HEK293 (cell line): Measurements from ENCODE around the gene NECTIN1.

Source experiments
- CTCF ChIA-PET: fragments of 350-600 bp; formaldehyde crosslinking; extraction: SDS; loops from one replicate; lab custom pipeline; 2021; ENCODE audit warnings: antibody characterized with exemption; lab: Yijun Ruan, JAX
- POLR2A ChIA-PET: fragments of 300-600 bp; formaldehyde crosslinking; extraction: SDS; loops from one replicate; lab custom pipeline; 2020; ENCODE audit warnings: antibody characterized with exemption, inconsistent platforms; lab: Yijun Ruan, JAX
- H3K27ac ChIP-seq: fragments of 200-500 bp; sonication (Bioruptor generic); 2 replicates; pipeline ENCODE4 v1.5.1; 2014; ENCODE audit warnings: low read depth, low read length, control low read depth, inconsistent platforms; ENCODE audit errors: extremely low read depth
- H3K36me3 ChIP-seq, 2 experiments: fragments of 200-500 bp in 1 of 2; sonication (Bioruptor generic) in 1 of 2; 1 replicate in 1 of 2; 2 replicates in 1 of 2; pipeline ENCODE4 v1.5.1; 2014 to 2017; ENCODE audit warnings: inconsistent platforms in 2 of 2, low read length in 2 of 2; ENCODE audit not compliant: control insufficient read depth in 2 of 2, insufficient read depth in 1 of 2
- H3K4me1 ChIP-seq: fragments of 200-500 bp; sonication (Bioruptor generic); 2 replicates; pipeline ENCODE4 v1.5.1; 2014; ENCODE audit warnings: mild to moderate bottlenecking, low read length, inconsistent platforms; ENCODE audit not compliant: control insufficient read depth, insufficient read depth
- H3K4me3 ChIP-seq: 2 replicates; pipeline ENCODE4 v1.5.1; 2011; ENCODE audit warnings: low read depth, mild to moderate bottlenecking, control low read depth, low read length, moderate library complexity
- H3K9me3 ChIP-seq: fragments of 200-500 bp; sonication (Bioruptor generic); 2 replicates; pipeline ENCODE4 v1.5.1; 2014; ENCODE audit warnings: low read depth, low read length, inconsistent platforms; ENCODE audit not compliant: control insufficient read depth, insufficient read depth
- EGR2 ChIP-seq: fragments of 450-650 bp; formaldehyde crosslinking; IDR thresholded peaks from 2 replicates; pipeline ENCODE4 v1.5.1; 2016; ENCODE audit warnings: low read depth, missing biosample characterization, missing genetic modification characterization
- PRDM1 ChIP-seq: fragments of 450-650 bp; formaldehyde crosslinking; IDR thresholded peaks from 2 replicates; pipeline ENCODE4; 2016; ENCODE audit warnings: missing biosample characterization, missing genetic modification characterization
- RBAK ChIP-seq: fragments of 450-650 bp; formaldehyde crosslinking; IDR thresholded peaks from 2 replicates; pipeline ENCODE4 v1.5.1; 2016; ENCODE audit warnings: missing biosample characterization, missing genetic modification characterization
- SALL2 ChIP-seq: fragments of 450-650 bp; formaldehyde crosslinking; IDR thresholded peaks from 2 replicates; pipeline ENCODE4 v1.5.0; 2017; ENCODE audit warnings: missing biosample characterization, mild to moderate bottlenecking, missing genetic modification characterization, borderline replicate concordance
- SCRT1 ChIP-seq: fragments of 450-650 bp; formaldehyde crosslinking; IDR thresholded peaks from 2 replicates; pipeline ENCODE4 v1.5.1; 2016; ENCODE audit warnings: missing biosample characterization, missing genetic modification characterization, borderline replicate concordance
- SCRT2 ChIP-seq: fragments of 450-650 bp; formaldehyde crosslinking; IDR thresholded peaks from 2 replicates; pipeline ENCODE4 v1.5.1; 2016; ENCODE audit warnings: missing biosample characterization, missing genetic modification characterization
- TCF7L2 ChIP-seq: IDR thresholded peaks from 2 replicates; pipeline ENCODE4 v1.6.1; 2011; ENCODE audit warnings: low read depth, mild to moderate bottlenecking, inconsistent platforms, low read length, moderate library complexity, borderline replicate concordance
- ZNF37A ChIP-seq: fragments of 450-650 bp; IDR thresholded peaks from 2 replicates; pipeline ENCODE4 v1.5.1; 2018; ENCODE audit warnings: missing biosample characterization, missing genetic modification characterization
- ZNF510 ChIP-seq: fragments of 450-650 bp; formaldehyde crosslinking; IDR thresholded peaks from 2 replicates; pipeline ENCODE4 v1.5.1; 2018; ENCODE audit warnings: mild to moderate bottlenecking, missing genetic modification characterization, missing biosample characterization; ENCODE audit not compliant: insufficient replicate concordance
- ZNF610 ChIP-seq: fragments of 450-650 bp; formaldehyde crosslinking; IDR thresholded peaks from 2 replicates; pipeline ENCODE4 v1.5.1; 2016; ENCODE audit warnings: missing biosample characterization, missing genetic modification characterization, borderline replicate concordance
- TF ChIP-seq, protein P1 (sequence below): fragments of 450-650 bp; formaldehyde crosslinking; IDR thresholded peaks from 2 replicates; pipeline ENCODE4 v1.5.1; 2016; ENCODE audit warnings: missing biosample characterization, missing genetic modification characterization
- TF ChIP-seq, protein P2 (sequence below): fragments of 450-650 bp; formaldehyde crosslinking; conservative IDR thresholded peaks from 2 replicates; pipeline ENCODE4 v1.5.1; 2016; ENCODE audit warnings: low read depth, missing biosample characterization, missing genetic modification characterization
- TF ChIP-seq, protein P3 (sequence below): fragments of 450-650 bp; formaldehyde crosslinking; IDR thresholded peaks from 2 replicates; pipeline ENCODE4 v1.5.1; 2016; ENCODE audit warnings: missing biosample characterization, missing genetic modification characterization
- TF ChIP-seq, protein P4 (sequence below): fragments of 450-650 bp; formaldehyde crosslinking; IDR thresholded peaks from 2 replicates; pipeline ENCODE4 v1.5.1; 2017; ENCODE audit warnings: missing biosample characterization, missing genetic modification characterization
- TF ChIP-seq, protein P5 (sequence below): fragments of 450-650 bp; formaldehyde crosslinking; IDR thresholded peaks from 2 replicates; pipeline ENCODE4 v1.5.1; 2016; ENCODE audit warnings: missing biosample characterization, missing genetic modification characterization

NECTIN1 gene

DNA sequence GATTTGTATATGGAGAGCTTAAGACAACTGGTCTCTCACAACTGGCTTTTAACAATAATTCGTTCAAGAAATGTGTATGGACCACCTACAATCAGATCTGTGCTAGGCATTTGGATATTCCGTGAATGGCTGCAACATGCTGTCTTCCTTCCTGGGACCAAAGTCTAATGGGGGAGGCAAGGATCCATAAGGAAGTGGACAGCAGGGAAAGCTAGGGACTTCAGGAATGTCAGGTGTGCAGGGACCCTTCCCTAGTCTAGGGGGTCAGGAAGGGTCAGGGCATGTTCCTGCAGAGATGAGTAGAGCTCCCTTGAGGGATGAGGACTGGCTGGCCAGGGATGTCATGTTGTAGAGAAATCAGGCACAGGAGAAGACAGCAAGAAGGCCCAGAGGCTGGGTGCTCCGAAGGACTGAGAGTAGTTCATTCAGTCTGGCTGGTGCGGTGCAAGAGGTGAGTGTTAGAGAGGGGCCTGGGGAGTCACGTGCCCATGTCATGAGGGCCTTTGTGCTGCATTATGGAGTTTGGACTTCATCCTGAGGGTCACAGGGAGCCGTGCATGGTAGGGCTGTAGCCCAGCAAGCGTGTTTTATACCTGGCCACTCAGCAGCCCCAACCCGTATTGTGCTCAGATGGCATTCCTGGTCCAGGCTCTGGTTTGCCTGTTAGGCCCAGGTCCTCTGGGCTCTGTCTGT is 8.5 kb upstream of the NECTIN1 start:
- H3K4me3 ChIP-seq, result no peak overlapping the region
- CTCF ChIA-PET, result interaction anchor here (0.6 to 2.4 kb wide), 3 partner anchors 12 to 364 kb away, joined by 3 to 5 read pairs (median 3); no protein-coding TSS in a partner anchor
- no peaks in the 10 kb centered on the region for H3K36me3 ChIP-seq
- POLR2A ChIA-PET, result no interaction called here
- TF ChIP-seq SALL2 (tag by site-specific recombination) (no peak), RBAK (tag by site-specific recombination) (no peak), ZNF510 (tag by site-specific recombination) (no peak)
- TF ChIP-seq, protein P1, sequence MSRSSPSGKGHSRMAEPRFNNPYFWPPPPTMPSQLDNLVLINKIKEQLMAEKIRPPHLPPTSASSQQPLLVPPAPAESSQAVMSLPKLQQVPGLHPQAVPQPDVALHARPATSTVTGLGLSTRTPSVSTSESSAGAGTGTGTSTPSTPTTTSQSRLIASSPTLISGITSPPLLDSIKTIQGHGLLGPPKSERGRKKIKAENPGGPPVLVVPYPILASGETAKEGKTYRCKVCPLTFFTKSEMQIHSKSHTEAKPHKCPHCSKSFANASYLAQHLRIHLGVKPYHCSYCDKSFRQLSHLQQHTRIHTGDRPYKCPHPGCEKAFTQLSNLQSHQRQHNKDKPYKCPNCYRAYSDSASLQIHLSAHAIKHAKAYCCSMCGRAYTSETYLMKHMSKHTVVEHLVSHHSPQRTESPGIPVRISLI (tag by site-specific recombination), result no peak
- TF ChIP-seq, all 188 proteins: peak for 0
- H3K9me3 ChIP-seq, result no peaks in the 10 kb centered on the region
- H3K4me1 ChIP-seq, result peaks cover 3% of the 10 kb centered on the region; the same call in 1 of the 2 replicates
- H3K27ac ChIP-seq, result no peak overlapping the region

DNA sequence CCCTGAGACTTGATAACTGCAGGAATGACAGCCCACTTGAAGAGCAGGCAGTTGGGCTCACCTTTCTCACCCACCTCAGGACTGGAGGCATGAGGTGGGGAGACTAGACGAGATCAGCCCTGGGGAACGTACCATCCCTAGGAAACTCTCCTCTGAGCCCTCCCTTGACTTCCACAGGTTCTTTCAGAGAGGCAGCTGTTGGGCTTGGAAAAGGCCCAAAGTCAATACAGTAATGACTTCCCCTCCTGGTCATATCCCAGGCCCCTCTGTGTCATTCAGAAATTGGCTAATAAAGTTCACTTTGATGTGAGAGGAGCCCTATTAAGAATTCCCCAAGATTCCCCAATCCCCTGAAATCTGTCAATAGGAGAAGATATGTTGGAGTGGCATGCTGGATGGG is 5.8 kb upstream of the NECTIN1 start:
- Histone ChIP-seq H3K4me3 (no peak overlapping the region), H3K9me3 (no peaks in the 10 kb centered on the region), H3K36me3 (no peaks in the 10 kb centered on the region), H3K4me1 (peaks cover 3% of the 10 kb centered on the region; the same call in 1 of the 2 replicates), H3K27ac (no peak overlapping the region)
- TF ChIP-seq SCRT2 (tag by site-specific recombination), result peak; percentile 69; the same call in 1 of the 2 replicates
- peak; percentile 23; the same call in 1 of the 2 replicates for TF ChIP-seq SCRT1 (tag by site-specific recombination)
- TF ChIP-seq ZNF37A (tag by site-specific recombination), result no peak
- TF ChIP-seq, protein P2, sequence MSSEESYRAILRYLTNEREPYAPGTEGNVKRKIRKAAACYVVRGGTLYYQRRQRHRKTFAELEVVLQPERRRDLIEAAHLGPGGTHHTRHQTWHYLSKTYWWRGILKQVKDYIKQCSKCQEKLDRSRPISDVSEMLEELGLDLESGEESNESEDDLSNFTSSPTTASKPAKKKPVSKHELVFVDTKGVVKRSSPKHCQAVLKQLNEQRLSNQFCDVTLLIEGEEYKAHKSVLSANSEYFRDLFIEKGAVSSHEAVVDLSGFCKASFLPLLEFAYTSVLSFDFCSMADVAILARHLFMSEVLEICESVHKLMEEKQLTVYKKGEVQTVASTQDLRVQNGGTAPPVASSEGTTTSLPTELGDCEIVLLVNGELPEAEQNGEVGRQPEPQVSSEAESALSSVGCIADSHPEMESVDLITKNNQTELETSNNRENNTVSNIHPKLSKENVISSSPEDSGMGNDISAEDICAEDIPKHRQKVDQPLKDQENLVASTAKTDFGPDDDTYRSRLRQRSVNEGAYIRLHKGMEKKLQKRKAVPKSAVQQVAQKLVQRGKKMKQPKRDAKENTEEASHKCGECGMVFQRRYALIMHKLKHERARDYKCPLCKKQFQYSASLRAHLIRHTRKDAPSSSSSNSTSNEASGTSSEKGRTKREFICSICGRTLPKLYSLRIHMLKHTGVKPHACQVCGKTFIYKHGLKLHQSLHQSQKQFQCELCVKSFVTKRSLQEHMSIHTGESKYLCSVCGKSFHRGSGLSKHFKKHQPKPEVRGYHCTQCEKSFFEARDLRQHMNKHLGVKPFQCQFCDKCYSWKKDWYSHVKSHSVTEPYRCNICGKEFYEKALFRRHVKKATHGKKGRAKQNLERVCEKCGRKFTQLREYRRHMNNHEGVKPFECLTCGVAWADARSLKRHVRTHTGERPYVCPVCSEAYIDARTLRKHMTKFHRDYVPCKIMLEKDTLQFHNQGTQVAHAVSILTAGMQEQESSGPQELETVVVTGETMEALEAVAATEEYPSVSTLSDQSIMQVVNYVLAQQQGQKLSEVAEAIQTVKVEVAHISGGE (tag by site-specific recombination), result no peak
- TF ChIP-seq, protein P3, sequence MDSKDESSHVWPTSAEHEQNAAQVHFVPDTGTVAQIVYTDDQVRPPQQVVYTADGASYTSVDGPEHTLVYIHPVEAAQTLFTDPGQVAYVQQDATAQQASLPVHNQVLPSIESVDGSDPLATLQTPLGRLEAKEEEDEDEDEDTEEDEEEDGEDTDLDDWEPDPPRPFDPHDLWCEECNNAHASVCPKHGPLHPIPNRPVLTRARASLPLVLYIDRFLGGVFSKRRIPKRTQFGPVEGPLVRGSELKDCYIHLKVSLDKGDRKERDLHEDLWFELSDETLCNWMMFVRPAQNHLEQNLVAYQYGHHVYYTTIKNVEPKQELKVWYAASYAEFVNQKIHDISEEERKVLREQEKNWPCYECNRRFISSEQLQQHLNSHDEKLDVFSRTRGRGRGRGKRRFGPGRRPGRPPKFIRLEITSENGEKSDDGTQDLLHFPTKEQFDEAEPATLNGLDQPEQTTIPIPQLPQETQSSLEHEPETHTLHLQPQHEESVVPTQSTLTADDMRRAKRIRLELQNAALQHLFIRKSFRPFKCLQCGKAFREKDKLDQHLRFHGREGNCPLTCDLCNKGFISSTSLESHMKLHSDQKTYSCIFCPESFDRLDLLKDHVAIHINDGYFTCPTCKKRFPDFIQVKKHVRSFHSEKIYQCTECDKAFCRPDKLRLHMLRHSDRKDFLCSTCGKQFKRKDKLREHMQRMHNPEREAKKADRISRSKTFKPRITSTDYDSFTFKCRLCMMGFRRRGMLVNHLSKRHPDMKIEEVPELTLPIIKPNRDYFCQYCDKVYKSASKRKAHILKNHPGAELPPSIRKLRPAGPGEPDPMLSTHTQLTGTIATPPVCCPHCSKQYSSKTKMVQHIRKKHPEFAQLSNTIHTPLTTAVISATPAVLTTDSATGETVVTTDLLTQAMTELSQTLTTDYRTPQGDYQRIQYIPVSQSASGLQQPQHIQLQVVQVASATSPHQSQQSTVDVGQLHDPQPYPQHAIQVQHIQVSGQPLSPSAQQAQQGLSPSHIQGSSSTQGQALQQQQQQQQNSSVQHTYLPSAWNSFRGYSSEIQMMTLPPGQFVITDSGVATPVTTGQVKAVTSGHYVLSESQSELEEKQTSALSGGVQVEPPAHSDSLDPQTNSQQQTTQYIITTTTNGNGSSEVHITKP, result peak; percentile 78
- ChIA-PET POLR2A (no interaction called here), CTCF (interaction anchor here (0.6 to 1.0 kb wide), 3 partner anchors 173 to 449 kb away, joined by 3 to 4 read pairs (median 3); no protein-coding TSS in a partner anchor)

DNA sequence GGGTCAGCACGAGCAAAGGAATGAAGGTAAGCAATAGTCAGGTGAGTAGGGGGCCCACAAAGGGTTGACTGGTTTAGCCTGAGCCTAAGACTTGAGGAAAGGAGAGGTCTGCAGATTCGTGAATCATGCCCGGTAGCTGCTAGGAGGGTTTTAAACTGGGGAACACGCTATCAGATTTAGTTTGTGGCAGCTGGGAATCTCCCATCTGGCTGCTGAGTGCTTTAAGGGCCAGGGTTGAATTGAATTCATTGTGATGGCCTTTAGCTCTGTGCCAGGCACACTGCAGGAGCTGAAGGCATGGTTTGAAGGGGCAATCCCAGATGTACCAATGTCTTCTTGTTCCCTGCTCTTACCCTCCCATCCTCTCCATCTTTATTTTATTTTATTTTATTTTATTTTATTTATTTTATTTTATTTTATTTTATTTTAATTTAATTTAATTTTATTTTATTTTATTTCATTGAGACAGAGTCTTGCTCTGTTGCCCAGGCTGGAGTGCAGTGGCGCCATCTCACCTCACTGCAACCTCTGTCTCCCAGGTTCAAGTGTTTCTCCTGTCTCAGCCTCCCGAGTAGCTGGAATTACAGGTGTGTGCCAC is 1.9 kb upstream of the NECTIN1 start:
- ChIA-PET POLR2A (no interaction called here), CTCF (interaction anchor here (0.6 to 2.5 kb wide), 5 partner anchors 9 to 377 kb away, joined by 4 to 12 read pairs (median 5); no protein-coding TSS in a partner anchor)
- TF ChIP-seq PRDM1, result no peak
- no peak for TF ChIP-seq EGR2 (tag by site-specific recombination)
- TF ChIP-seq, protein P4, sequence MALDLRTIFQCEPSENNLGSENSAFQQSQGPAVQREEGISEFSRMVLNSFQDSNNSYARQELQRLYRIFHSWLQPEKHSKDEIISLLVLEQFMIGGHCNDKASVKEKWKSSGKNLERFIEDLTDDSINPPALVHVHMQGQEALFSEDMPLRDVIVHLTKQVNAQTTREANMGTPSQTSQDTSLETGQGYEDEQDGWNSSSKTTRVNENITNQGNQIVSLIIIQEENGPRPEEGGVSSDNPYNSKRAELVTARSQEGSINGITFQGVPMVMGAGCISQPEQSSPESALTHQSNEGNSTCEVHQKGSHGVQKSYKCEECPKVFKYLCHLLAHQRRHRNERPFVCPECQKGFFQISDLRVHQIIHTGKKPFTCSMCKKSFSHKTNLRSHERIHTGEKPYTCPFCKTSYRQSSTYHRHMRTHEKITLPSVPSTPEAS (tag by site-specific recombination), result no peak
- no peak for TF ChIP-seq TCF7L2
- TF ChIP-seq ZNF610 (tag by site-specific recombination), result no peak
- TF ChIP-seq, protein P5, sequence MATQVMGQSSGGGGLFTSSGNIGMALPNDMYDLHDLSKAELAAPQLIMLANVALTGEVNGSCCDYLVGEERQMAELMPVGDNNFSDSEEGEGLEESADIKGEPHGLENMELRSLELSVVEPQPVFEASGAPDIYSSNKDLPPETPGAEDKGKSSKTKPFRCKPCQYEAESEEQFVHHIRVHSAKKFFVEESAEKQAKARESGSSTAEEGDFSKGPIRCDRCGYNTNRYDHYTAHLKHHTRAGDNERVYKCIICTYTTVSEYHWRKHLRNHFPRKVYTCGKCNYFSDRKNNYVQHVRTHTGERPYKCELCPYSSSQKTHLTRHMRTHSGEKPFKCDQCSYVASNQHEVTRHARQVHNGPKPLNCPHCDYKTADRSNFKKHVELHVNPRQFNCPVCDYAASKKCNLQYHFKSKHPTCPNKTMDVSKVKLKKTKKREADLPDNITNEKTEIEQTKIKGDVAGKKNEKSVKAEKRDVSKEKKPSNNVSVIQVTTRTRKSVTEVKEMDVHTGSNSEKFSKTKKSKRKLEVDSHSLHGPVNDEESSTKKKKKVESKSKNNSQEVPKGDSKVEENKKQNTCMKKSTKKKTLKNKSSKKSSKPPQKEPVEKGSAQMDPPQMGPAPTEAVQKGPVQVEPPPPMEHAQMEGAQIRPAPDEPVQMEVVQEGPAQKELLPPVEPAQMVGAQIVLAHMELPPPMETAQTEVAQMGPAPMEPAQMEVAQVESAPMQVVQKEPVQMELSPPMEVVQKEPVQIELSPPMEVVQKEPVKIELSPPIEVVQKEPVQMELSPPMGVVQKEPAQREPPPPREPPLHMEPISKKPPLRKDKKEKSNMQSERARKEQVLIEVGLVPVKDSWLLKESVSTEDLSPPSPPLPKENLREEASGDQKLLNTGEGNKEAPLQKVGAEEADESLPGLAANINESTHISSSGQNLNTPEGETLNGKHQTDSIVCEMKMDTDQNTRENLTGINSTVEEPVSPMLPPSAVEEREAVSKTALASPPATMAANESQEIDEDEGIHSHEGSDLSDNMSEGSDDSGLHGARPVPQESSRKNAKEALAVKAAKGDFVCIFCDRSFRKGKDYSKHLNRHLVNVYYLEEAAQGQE (tag by site-specific recombination), result no peak

More for the DNA sequence above, 1.9 kb upstream of the NECTIN1 start:
- Histone ChIP-seq H3K4me3 (no peak overlapping the region), H3K9me3 (no peaks in the 10 kb centered on the region), H3K4me1 (no peaks in the 10 kb centered on the region), H3K36me3 (no peaks in the 10 kb centered on the region), H3K27ac (no peak overlapping the region)
